ENCODE measurements around the gene CLIC4.
"Not testable (repeated sequence)": the region's sequence is repeated elsewhere in the genome, so short reads cannot be mapped to it uniquely, and the experiment has no call there.

CLIC4 gene

DNA sequence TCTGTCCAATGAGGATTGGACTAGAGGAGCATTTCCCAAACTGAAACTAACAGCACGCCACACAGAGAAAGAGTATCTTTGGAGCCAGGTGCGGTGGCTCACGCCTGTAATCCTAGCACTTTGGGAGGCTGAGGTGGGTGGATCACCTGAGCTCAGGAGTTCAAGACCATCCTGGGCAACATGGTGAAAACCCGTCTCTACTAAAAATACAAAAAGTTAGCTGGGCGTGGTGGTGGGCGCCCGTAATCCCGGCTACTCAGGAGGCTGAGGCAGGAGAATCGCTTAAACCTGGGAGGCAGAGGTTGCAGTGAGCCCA lies 39.2 kb upstream of the CLIC4 start:
- peak overlapping the region; percentile 89 for H3K27ac ChIP-seq (ENCODE audit: low read depth, low read length, severe bottlenecking)
- H3K4me1 ChIP-seq (ENCODE audit: control insufficient read depth, insufficient read depth, low read length, poor library complexity, severe bottlenecking); H3K4me3 ChIP-seq (ENCODE audit: extremely low read depth, insufficient read depth, low read length, poor library complexity, severe bottlenecking); H3K9me3 ChIP-seq (ENCODE audit: control insufficient read depth, low read length); H3K36me3 ChIP-seq (ENCODE audit: control insufficient read depth, insufficient read depth, low read length): not testable (repeated sequence)
- 97% methylated on average over 9 of the region's 9 CpGs for WGBS, 2 experiments (ENCODE audit: insufficient coverage in 2 of 2)

DNA sequence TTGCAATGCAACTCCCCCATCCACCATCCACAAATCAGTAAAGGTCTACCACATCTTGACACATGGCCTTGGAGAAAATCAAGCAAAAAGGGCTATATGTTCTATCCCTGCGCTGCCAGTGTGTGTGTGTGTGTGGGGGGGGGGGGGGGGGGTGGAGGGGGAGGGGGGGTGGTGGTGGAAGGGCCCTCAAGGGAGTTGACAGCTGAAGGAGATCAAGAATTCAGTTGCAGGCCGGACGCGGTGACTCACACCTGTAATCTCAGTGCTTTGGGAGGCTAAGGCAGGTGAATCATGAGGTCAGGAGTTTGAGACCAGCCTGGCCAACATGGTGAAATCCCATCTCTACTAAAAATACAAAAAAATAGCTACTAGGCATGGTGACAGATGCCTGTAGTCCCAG lies 37.6 kb upstream of the CLIC4 start:
- no peaks in the 10 kb centered on the region for H3K36me3 ChIP-seq (ENCODE audit: control insufficient read depth, insufficient read depth, low read length)
- no peaks in the 10 kb centered on the region for H3K9me3 ChIP-seq (ENCODE audit: control insufficient read depth, low read length)
- peaks cover 4% of the 10 kb centered on the region for H3K4me1 ChIP-seq (ENCODE audit: control insufficient read depth, insufficient read depth, low read length, poor library complexity, severe bottlenecking)
- H3K27ac ChIP-seq (ENCODE audit: low read depth, low read length, severe bottlenecking): no peak overlapping the region
- 87% methylated on average over 3 of the region's 4 CpGs; no CpG with 5 or more reads in 1 of the 2 experiments for WGBS, 2 experiments (ENCODE audit: insufficient coverage in 2 of 2)
- no peak overlapping the region for H3K4me3 ChIP-seq (ENCODE audit: extremely low read depth, insufficient read depth, low read length, poor library complexity, severe bottlenecking)

DNA sequence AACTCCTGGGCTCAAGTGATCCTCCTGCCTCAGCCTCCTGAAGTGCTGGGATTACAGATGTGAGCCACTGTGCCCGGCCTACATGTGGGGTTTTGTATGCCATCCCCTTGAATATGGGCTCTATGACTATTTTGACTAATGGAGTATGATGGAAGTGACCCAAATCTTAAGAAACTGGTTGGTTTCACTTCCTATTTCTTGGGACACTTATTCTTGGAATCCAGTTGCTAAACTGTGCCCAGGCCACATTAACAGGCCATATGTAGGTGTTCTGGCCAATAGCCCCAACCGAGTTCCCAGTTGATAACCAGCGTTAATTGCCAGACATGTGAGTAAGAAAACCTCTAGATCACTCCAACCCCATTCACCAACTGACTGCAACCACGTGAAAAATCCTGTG lies 36.3 kb upstream of the CLIC4 start:
- Histone ChIP-seq H3K36me3 (ENCODE audit: control insufficient read depth, insufficient read depth, low read length) (no peaks in the 10 kb centered on the region), H3K4me3 (ENCODE audit: extremely low read depth, insufficient read depth, low read length, poor library complexity, severe bottlenecking) (no peak overlapping the region), H3K4me1 (ENCODE audit: control insufficient read depth, insufficient read depth, low read length, poor library complexity, severe bottlenecking) (peaks cover 15% of the 10 kb centered on the region), H3K27ac (ENCODE audit: low read depth, low read length, severe bottlenecking) (no peak overlapping the region), H3K9me3 (ENCODE audit: control insufficient read depth, low read length) (no peaks in the 10 kb centered on the region)
- WGBS, 2 experiments (ENCODE audit: insufficient coverage in 2 of 2): 60 to 100% methylated on average over 1 of the region's 4 CpGs

DNA sequence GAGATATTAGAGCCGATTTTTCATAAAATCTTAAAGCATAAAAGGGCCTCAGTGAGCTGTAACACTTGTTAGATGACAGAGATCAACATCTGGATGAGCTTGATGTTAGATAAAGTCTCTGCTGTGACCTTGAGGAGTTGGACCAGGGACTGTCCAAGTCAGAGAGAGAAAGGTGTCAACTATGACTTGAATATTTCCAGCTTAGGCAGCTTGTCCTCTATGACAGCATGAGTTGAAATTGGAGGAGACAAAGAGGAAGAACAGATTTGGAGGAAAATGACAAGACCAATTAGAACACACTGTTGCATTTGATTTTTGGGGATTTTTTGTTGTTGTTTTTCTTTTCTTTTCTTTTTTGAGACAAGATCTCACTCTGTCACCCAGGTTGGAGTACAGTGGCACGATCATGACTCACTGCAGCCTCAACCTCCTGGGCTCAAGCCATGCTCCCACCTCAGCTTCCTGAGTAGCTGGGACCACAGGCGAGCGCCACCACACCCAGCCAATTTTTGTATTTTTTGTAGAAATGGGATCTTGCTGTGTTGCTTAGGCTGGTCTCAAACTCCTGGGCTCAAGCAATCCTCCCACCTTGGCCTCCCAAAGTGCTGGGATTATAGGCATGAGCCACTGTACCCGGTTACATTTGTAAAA lies 35.3 kb upstream of the CLIC4 start:
- 86 to 100% methylated on average over 1 to 2 of the region's 5 CpGs for WGBS, 2 experiments (ENCODE audit: insufficient coverage in 2 of 2)
- Histone ChIP-seq H3K4me1 (ENCODE audit: control insufficient read depth, insufficient read depth, low read length, poor library complexity, severe bottlenecking) (peaks cover 13% of the 10 kb centered on the region), H3K36me3 (ENCODE audit: control insufficient read depth, insufficient read depth, low read length) (no peaks in the 10 kb centered on the region), H3K27ac (ENCODE audit: low read depth, low read length, severe bottlenecking) (no peak overlapping the region), H3K4me3 (ENCODE audit: extremely low read depth, insufficient read depth, low read length, poor library complexity, severe bottlenecking) (no peak overlapping the region), H3K9me3 (ENCODE audit: control insufficient read depth, low read length) (no peaks in the 10 kb centered on the region)

DNA sequence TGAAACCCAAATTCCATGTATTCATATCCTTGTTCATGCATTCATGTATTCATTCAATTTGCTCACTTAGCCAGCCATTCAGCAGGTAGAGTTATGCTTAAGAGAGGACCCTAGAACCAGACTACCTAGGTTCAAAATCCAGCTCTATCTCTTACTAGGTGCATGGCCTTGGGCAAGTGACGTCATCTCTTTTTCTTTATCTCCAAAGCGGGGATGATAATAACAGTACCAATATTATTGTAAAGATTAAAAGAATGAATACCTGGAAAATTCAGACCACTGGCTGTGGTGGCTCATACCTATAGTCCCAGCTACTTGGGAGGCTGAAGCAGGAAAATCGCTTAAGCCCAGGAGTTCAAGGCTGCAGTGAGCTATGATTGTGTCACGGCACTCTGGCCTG lies 33.9 kb upstream of the CLIC4 start:
- H3K36me3 ChIP-seq (ENCODE audit: control insufficient read depth, insufficient read depth, low read length): no peaks in the 10 kb centered on the region
- H3K9me3 ChIP-seq (ENCODE audit: control insufficient read depth, low read length): no peaks in the 10 kb centered on the region
- no peak overlapping the region for H3K27ac ChIP-seq (ENCODE audit: low read depth, low read length, severe bottlenecking)
- peaks cover 12% of the 10 kb centered on the region for H3K4me1 ChIP-seq (ENCODE audit: control insufficient read depth, insufficient read depth, low read length, poor library complexity, severe bottlenecking)
- WGBS, 2 experiments (ENCODE audit: insufficient coverage in 2 of 2): 87 to 97% methylated on average over 2 of the region's 4 CpGs
- no peak overlapping the region for H3K4me3 ChIP-seq (ENCODE audit: extremely low read depth, insufficient read depth, low read length, poor library complexity, severe bottlenecking)

DNA sequence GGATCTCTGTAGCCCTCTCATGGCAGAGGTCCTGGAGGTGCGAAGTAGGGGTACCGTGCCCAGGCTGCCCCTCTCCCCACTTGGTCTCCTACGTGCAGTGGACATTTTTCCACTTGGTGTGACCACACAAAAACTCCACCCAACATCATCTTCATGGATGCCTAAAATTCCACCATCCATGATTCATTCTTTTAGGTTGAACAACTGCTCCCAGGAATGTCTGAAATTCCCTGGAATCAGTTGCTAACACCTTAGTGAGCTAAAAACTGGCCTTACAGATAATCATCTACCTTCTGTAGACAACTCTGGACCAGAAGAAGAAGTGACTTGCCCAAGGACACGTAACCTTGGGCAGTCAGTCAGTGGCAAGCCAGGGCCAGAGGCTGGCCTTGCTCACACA lies 32.1 kb upstream of the CLIC4 start:
- no peaks in the 10 kb centered on the region for H3K9me3 ChIP-seq (ENCODE audit: control insufficient read depth, low read length)
- peaks cover 12% of the 10 kb centered on the region for H3K4me1 ChIP-seq (ENCODE audit: control insufficient read depth, insufficient read depth, low read length, poor library complexity, severe bottlenecking)
- no peak overlapping the region for H3K27ac ChIP-seq (ENCODE audit: low read depth, low read length, severe bottlenecking)
- H3K4me3 ChIP-seq (ENCODE audit: extremely low read depth, insufficient read depth, low read length, poor library complexity, severe bottlenecking): no peak overlapping the region
- 97 to 100% methylated on average over 4 of the region's 4 CpGs for WGBS, 2 experiments (ENCODE audit: insufficient coverage in 2 of 2)
- no peaks in the 10 kb centered on the region for H3K36me3 ChIP-seq (ENCODE audit: control insufficient read depth, insufficient read depth, low read length)

DNA sequence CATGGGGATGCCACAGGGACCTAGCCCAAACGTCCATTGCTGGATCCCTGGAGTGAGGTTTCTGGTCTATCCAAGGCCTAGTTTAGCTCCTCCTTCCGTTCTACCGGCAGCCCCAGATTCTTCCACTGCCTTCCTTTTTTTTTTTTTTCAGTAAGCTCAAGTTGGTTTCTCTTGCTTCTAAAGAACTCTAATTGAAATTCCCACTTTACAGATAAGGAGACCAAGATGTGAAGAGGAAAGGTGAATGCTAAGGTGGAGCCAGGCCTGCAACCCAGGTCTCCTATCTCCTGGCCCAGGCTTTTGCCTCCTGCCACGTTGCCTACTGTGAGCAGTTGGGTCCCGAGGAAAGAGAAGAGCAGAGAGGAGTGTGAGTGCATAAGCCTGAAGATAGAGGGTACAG lies 31.5 kb upstream of the CLIC4 start:
- H3K36me3 ChIP-seq (ENCODE audit: control insufficient read depth, insufficient read depth, low read length): no peaks in the 10 kb centered on the region
- H3K9me3 ChIP-seq (ENCODE audit: control insufficient read depth, low read length): no peaks in the 10 kb centered on the region
- peaks cover 12% of the 10 kb centered on the region for H3K4me1 ChIP-seq (ENCODE audit: control insufficient read depth, insufficient read depth, low read length, poor library complexity, severe bottlenecking)
- no peak overlapping the region for H3K27ac ChIP-seq (ENCODE audit: low read depth, low read length, severe bottlenecking)
- no peak overlapping the region for H3K4me3 ChIP-seq (ENCODE audit: extremely low read depth, insufficient read depth, low read length, poor library complexity, severe bottlenecking)
- 77 to 82% methylated on average over 5 of the region's 5 CpGs for WGBS, 2 experiments (ENCODE audit: insufficient coverage in 2 of 2)

DNA sequence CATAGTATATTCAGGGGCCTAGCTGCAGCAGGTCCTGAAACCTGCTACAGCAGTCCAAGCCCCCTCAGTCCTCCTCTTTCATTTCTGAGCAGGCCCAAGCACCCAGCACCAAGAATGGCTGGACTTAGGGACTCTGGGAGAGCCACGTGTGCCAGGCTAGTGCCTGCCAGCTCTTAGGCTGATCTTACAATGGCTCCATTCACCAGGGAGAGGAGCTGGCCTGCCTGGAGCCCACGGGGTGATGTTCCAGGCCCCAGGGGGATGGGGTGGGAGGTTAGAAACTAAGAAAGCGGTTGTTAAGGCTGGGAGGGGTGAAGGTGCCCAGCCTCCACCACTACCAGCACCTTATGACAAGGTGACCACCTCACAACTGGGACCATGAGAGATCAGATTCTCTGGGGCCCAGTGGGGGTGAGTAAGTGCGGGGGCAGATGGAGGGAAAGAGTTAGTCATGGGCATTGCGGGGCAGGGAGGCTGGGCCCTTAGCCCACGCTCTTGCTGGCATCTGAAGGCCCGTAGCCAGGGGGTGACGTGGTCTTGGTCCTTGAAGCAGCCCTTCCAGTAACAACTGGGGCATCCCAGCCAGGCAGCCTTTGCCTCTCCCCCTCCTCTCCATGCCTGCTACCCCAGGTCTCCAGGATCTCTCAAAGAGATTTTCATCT lies 30.3 kb upstream of the CLIC4 start:
- peaks cover 16% of the 10 kb centered on the region for H3K4me1 ChIP-seq (ENCODE audit: control insufficient read depth, insufficient read depth, low read length, poor library complexity, severe bottlenecking)
- H3K9me3 ChIP-seq (ENCODE audit: control insufficient read depth, low read length): no peaks in the 10 kb centered on the region
- no peak overlapping the region for H3K4me3 ChIP-seq (ENCODE audit: extremely low read depth, insufficient read depth, low read length, poor library complexity, severe bottlenecking)
- WGBS, 2 experiments (ENCODE audit: insufficient coverage in 2 of 2): 83 to 97% methylated on average over 1 to 3 of the region's 8 CpGs
- H3K27ac ChIP-seq (ENCODE audit: low read depth, low read length, severe bottlenecking): no peak overlapping the region
- no peaks in the 10 kb centered on the region for H3K36me3 ChIP-seq (ENCODE audit: control insufficient read depth, insufficient read depth, low read length)

DNA sequence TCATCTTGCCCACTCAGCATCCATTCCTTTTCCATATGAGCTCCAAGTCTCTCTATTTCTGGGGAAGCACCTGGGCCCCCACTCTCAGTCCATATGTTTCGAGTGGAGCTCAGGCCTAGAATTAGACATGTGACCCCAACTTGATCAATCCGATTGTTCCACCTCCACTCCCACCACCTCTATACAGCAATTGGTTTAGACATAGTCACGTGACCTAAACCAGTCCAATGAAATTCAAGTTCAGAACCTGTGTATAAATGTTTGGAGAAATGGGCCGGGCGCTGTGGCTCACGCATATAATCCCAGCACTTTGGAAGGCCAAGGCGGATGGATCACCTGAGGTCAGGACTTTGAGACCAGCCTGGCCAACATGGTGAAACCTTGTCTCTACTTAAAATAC lies 29.6 kb upstream of the CLIC4 start:
- 90 to 93% methylated on average over 5 to 6 of the region's 7 CpGs for WGBS, 2 experiments (ENCODE audit: insufficient coverage in 2 of 2)
- Histone ChIP-seq H3K36me3 (ENCODE audit: control insufficient read depth, insufficient read depth, low read length) (no peaks in the 10 kb centered on the region), H3K4me3 (ENCODE audit: extremely low read depth, insufficient read depth, low read length, poor library complexity, severe bottlenecking) (no peak overlapping the region), H3K27ac (ENCODE audit: low read depth, low read length, severe bottlenecking) (no peak overlapping the region), H3K4me1 (ENCODE audit: control insufficient read depth, insufficient read depth, low read length, poor library complexity, severe bottlenecking) (peaks cover 19% of the 10 kb centered on the region), H3K9me3 (ENCODE audit: control insufficient read depth, low read length) (no peaks in the 10 kb centered on the region)

DNA sequence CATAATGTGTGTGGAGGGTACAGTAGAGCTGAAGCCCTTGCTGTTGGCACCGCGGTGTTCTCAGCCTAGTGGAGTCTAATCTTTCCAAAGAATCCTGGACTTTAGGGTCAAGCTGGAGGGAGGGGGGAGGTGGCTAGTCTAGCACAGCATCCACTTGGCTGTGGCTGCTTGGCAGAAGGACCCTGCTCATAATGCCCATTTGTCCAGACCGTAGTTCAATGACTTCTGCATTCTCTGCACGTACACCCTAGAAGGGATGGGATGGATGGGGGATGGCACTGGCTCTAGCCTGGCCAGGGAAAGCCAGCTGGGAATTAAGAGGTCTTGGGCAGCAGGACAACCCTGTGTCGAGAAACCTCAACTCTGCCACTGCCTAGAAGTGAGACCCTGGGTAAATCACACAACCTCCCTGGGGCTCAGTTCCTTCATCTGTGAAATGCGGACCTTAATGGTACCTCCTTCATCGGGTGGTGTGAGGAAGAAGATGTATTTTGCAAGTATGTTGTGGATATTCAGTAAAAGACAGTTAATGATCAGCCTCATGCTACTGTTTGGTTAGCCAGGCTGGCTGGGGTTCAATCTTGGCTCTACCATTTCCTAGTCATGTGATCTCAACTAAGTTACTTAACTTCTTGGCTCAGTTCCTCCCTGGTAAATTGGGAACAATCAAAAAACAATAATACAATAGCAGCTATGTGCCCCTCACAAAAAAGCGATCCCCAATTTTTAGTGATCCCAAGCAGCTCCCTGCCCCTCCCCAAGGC lies 27.2 kb upstream of the CLIC4 start:
- no peaks in the 10 kb centered on the region for H3K36me3 ChIP-seq (ENCODE audit: control insufficient read depth, insufficient read depth, low read length)
- H3K27ac ChIP-seq (ENCODE audit: low read depth, low read length, severe bottlenecking): no peak overlapping the region
- H3K9me3 ChIP-seq (ENCODE audit: control insufficient read depth, low read length): no peaks in the 10 kb centered on the region
- H3K4me3 ChIP-seq (ENCODE audit: extremely low read depth, insufficient read depth, low read length, poor library complexity, severe bottlenecking): no peak overlapping the region
- 98 to 100% methylated on average over 4 to 7 of the region's 8 CpGs for WGBS, 2 experiments (ENCODE audit: insufficient coverage in 2 of 2)
- H3K4me1 ChIP-seq (ENCODE audit: control insufficient read depth, insufficient read depth, low read length, poor library complexity, severe bottlenecking): peaks cover 15% of the 10 kb centered on the region

DNA sequence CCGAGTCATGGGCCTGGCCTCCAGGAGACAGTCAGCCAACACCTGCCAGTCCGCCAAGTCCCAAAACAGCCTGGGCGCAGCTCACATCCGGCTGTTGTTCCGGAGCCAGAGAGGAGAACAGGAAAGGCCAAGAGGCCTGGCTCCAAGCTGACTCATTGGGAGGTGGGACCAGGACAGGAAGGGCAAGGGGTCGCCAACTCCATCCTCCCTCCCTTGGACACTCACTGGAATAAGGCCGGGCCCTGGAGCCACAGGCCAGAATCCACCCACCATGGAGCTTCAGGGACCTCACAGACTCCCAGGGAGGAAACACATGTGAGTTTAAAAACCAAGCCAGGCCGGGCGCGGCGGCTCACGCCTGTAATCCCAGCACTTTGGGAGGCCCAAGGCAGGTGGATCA lies 25.1 kb upstream of the CLIC4 start:
- Histone ChIP-seq H3K4me3 (ENCODE audit: extremely low read depth, insufficient read depth, low read length, poor library complexity, severe bottlenecking) (no peak overlapping the region), H3K4me1 (ENCODE audit: control insufficient read depth, insufficient read depth, low read length, poor library complexity, severe bottlenecking) (peaks cover 17% of the 10 kb centered on the region), H3K9me3 (ENCODE audit: control insufficient read depth, low read length) (no peaks in the 10 kb centered on the region), H3K27ac (ENCODE audit: low read depth, low read length, severe bottlenecking) (peak overlapping the region; percentile 45), H3K36me3 (ENCODE audit: control insufficient read depth, insufficient read depth, low read length) (no peaks in the 10 kb centered on the region)
- 88 to 96% methylated on average over 8 to 11 of the region's 12 CpGs for WGBS, 2 experiments (ENCODE audit: insufficient coverage in 2 of 2)

All from mesodermal cell (in vitro differentiated cells).